ENCODE results near the gene TAMALIN.
A peak's percentile ranks its signal among the peaks of the same experiment; 100 is the strongest.

The TAMALIN gene

GRCh38 chr12:52032804-52033445 lies 26.2 kb downstream of the TAMALIN start:
- peak overlapping the region; percentile 72 for H3K27ac ChIP-seq

GRCh38 chr12:52033446-52034140 lies 26.8 kb downstream of the TAMALIN start:
- peak overlapping the region; percentile 72 for H3K27ac ChIP-seq
- TF ChIP-seq CTCF (IDR thresholded peaks at IDR 0.05): no peak
- TF ChIP-seq ZFX (IDR thresholded peaks at IDR 0.05; ENCODE audit: borderline replicate concordance): no peak

More at GRCh38 chr12:52032804-52033445, 26.2 kb downstream of the TAMALIN start:
- TF ChIP-seq CTCF (IDR thresholded peaks at IDR 0.05): no peak
- no peak for TF ChIP-seq ZFX (IDR thresholded peaks at IDR 0.05; ENCODE audit: borderline replicate concordance)

GRCh38 chr12:52035190-52035589 lies 28.4 kb downstream of the TAMALIN start:
- no peak for TF ChIP-seq CTCF (IDR thresholded peaks at IDR 0.05)
- TF ChIP-seq ZFX (IDR thresholded peaks at IDR 0.05; ENCODE audit: borderline replicate concordance): no peak
- H3K27ac ChIP-seq: no peak overlapping the region

- TF ChIP-seq CTCF (IDR thresholded peaks at IDR 0.05) (no peak), ZFX (IDR thresholded peaks at IDR 0.05; ENCODE audit: borderline replicate concordance) (no peak)
- H3K27ac ChIP-seq: peak overlapping the region; percentile 47; the same call in 1 of the 2 replicates
These were observed 29.2 kb downstream of the TAMALIN start for GRCh38 chr12:52035926-52036325.

- peak overlapping the region; percentile 47 for H3K27ac ChIP-seq
- TF ChIP-seq CTCF (IDR thresholded peaks at IDR 0.05) (no peak), ZFX (IDR thresholded peaks at IDR 0.05; ENCODE audit: borderline replicate concordance) (no peak)
These were observed 29.9 kb downstream of the TAMALIN start for GRCh38 chr12:52036587-52037171.

- H3K27ac ChIP-seq: peak overlapping the region; percentile 47
- TF ChIP-seq ZFX (IDR thresholded peaks at IDR 0.05; ENCODE audit: borderline replicate concordance) (no peak), CTCF (IDR thresholded peaks at IDR 0.05) (no peak)
These were observed 30.6 kb downstream of the TAMALIN start for GRCh38 chr12:52037248-52037861.

Measured in 22Rv1 (cell line).